Keratinocyte (primary cell): Measurements from ENCODE around the gene KCNMA1. TPM values are rescaled to one million over a fixed set of nuclear protein-coding genes. Genes with fewer than 3 reads are reported as not detected.

Experiments
- DNase-seq: peaks from one replicate; pipeline ENCODE4 v3.0.0-alpha.2; 2011; ENCODE audit warnings: low read depth, missing footprints, low spot score
- FAIRE-seq: peaks from 2 replicates; lab custom pipeline; 2011; peaks lifted over from hg19 to GRCh38; lab: Jason Lieb, UNC
- H2AFZ ChIP-seq: 2 replicates; pipeline ENCODE4 v1.6.0; 2012; ENCODE audit warnings: low read length, control low read depth, inconsistent platforms; ENCODE audit not compliant: control insufficient read depth
- H3K27ac ChIP-seq: 2 replicates; pipeline ENCODE4 v1.5.1; 2011; ENCODE audit warnings: low read length; ENCODE audit not compliant: control insufficient read depth, insufficient read depth
- H3K27me3 ChIP-seq: 3 replicates; pipeline ENCODE4 v1.6.0; 2011; ENCODE audit warnings: low read length; ENCODE audit not compliant: control insufficient read depth, insufficient read depth; ENCODE audit errors: extremely low read depth
- H3K36me3 ChIP-seq, 2 experiments: 2 replicates in 1 of 2; 3 replicates in 1 of 2; pipeline ENCODE4 v1.5.1; 2011; ENCODE audit warnings: low read length in 2 of 2, mild to moderate bottlenecking in 1 of 2; ENCODE audit not compliant: control insufficient read depth in 2 of 2, insufficient read depth in 2 of 2; ENCODE audit errors: extremely low read depth in 1 of 2
- H3K4me1 ChIP-seq: 3 replicates; pipeline ENCODE4 v1.5.1; 2011; ENCODE audit warnings: low read length; ENCODE audit not compliant: control insufficient read depth, insufficient read depth; ENCODE audit errors: extremely low read depth
- H3K4me2 ChIP-seq: 3 replicates; pipeline ENCODE4 v1.6.0; 2011; ENCODE audit warnings: low read depth, low read length; ENCODE audit not compliant: control insufficient read depth, insufficient read depth; ENCODE audit errors: extremely low read depth
- H3K4me3 ChIP-seq, 3 experiments: fragments of 200-600 bp in 1 of 3; sonication (generic) in 1 of 3; 2 replicates in 2 of 3; 3 replicates in 1 of 3; pipeline ENCODE4 v1.5.1; 2011 to 2016; ENCODE audit warnings: low read length in 3 of 3, mild to moderate bottlenecking in 3 of 3, control low read depth in 2 of 3, inconsistent platforms in 1 of 3, low read depth in 1 of 3, mixed read lengths in 1 of 3, mixed run types in 1 of 3, moderate library complexity in 1 of 3; ENCODE audit not compliant: control insufficient read depth in 2 of 3, insufficient read depth in 2 of 3; ENCODE audit errors: extremely low read depth in 1 of 3
- H3K79me2 ChIP-seq: 2 replicates; pipeline ENCODE4 v1.6.0; 2012; ENCODE audit warnings: low read length; ENCODE audit not compliant: control insufficient read depth, insufficient read depth
- H3K9ac ChIP-seq: 3 replicates; pipeline ENCODE4 v1.6.0; 2011; ENCODE audit warnings: low read length; ENCODE audit not compliant: control insufficient read depth, insufficient read depth; ENCODE audit errors: extremely low read depth
- H3K9me1 ChIP-seq: 3 replicates; pipeline ENCODE4 v1.6.0; 2011; ENCODE audit warnings: low read length; ENCODE audit not compliant: control insufficient read depth, insufficient read depth; ENCODE audit errors: extremely low read depth
- H3K9me3 ChIP-seq: 2 replicates; pipeline ENCODE4 v1.5.1; 2012; ENCODE audit warnings: low read depth, low read length; ENCODE audit not compliant: control insufficient read depth
- H4K20me1 ChIP-seq: 3 replicates; pipeline ENCODE4 v1.6.0; 2011; ENCODE audit warnings: low read length; ENCODE audit not compliant: control insufficient read depth, insufficient read depth; ENCODE audit errors: extremely low read depth
- CTCF ChIP-seq, 3 experiments: IDR thresholded peaks in 1 of 3; conservative IDR thresholded peaks in 1 of 3; optimal IDR thresholded peaks in 1 of 3; 2 replicates in 2 of 3; 3 replicates in 1 of 3; pipeline versions ENCODE3 to v1.5.1; 2011; ENCODE audit warnings: low read length in 3 of 3, mild to moderate bottlenecking in 3 of 3, moderate library complexity in 2 of 3, control low read depth in 1 of 3, inconsistent platforms in 1 of 3; ENCODE audit not compliant: insufficient read depth in 2 of 3; ENCODE audit errors: extremely low read depth in 1 of 3
- EZH2 ChIP-seq: IDR thresholded peaks from one replicate; pipeline ENCODE4 v1.6.1; 2012; ENCODE audit warnings: inconsistent platforms, mild to moderate bottlenecking, low read length, moderate library complexity
- dilution Hi-C: fragments of 300-500 bp; cut with MboI; formaldehyde crosslinking; loops from one replicate; pipeline ENCODE4 v1.7.0; 2020; ENCODE audit warnings: low sequenced_read_pairs; ENCODE audit not compliant: extremely low pct_ligation_motif_present
- polyA plus RNA-seq, 5 experiments: library from polyadenylated mRNA; depleted of rRNA in 3 of 5; stranded (reverse) in 3 of 5; stranded (forward) in 1 of 5; unstranded in 1 of 5; fragments of >200 nt; gene quantifications; 1 replicate in 1 of 5; 2 replicates in 3 of 5; 3 replicates in 1 of 5; pipeline versions ENCODE4 v1.2.1 to v1.2.3, GENCODE V29; 2011 to 2012; ENCODE audit warnings: missing spikeins in 2 of 5, low read depth in 1 of 5, low replicate concordance in 1 of 5

Gene KCNMA1
- polyA plus RNA-seq, 1 donor (not counting 4 experiments of a cell fraction or from before 2014, with no cell fraction given) = 6.3 TPM

- H3K27me3 ChIP-seq = no peaks in the 10 kb centered on the region
- no peaks in the 10 kb centered on the region for H4K20me1 ChIP-seq
- H3K27ac ChIP-seq = no peak overlapping the region
- H3K36me3 ChIP-seq = no peaks in the 10 kb centered on the region
- dilution Hi-C loops = no loop called here
- H3K79me2 ChIP-seq = no peaks in the 10 kb centered on the region
- DNase-seq = no peak
- no peak overlapping the region for H3K4me2 ChIP-seq
- no peak overlapping the region for H3K9ac ChIP-seq
- FAIRE-seq = no peak
- H2AFZ ChIP-seq = no peak overlapping the region
- H3K9me1 ChIP-seq = no peaks in the 10 kb centered on the region
- H3K9me3 ChIP-seq = no peaks in the 10 kb centered on the region
- H3K4me1 ChIP-seq = peaks cover 20% of the 10 kb centered on the region
- TF ChIP-seq CTCF (optimal IDR thresholded peaks at IDR 0.05 in 1 of 3, IDR thresholded peaks at IDR 0.05 in 1 of 3, conservative IDR thresholded peaks at IDR 0.05 in 1 of 3; ENCODE audit: extremely low read depth in 1 of 3, insufficient read depth in 2 of 3, low read length in 3 of 3) (no peak), EZH2 (no peak)
- no peak overlapping the region for H3K4me3 ChIP-seq
These were observed 48.7 kb downstream of the KCNMA1 start for GRCh38 chr10:77588886-77589285.

GRCh38 chr10:77587416-77587790, 50.2 kb downstream of the KCNMA1 start:
- no peak overlapping the region for H3K4me2 ChIP-seq
- H3K9me3 ChIP-seq = no peaks in the 10 kb centered on the region
- no peak overlapping the region for H3K9ac ChIP-seq
- FAIRE-seq (no peak), DNase-seq (no peak)
- H3K4me3 ChIP-seq = no peak overlapping the region
- no peaks in the 10 kb centered on the region for H3K36me3 ChIP-seq
- no peaks in the 10 kb centered on the region for H3K79me2 ChIP-seq
- H3K27ac ChIP-seq = no peak overlapping the region
- TF ChIP-seq CTCF (optimal IDR thresholded peaks at IDR 0.05 in 1 of 3, IDR thresholded peaks at IDR 0.05 in 1 of 3, conservative IDR thresholded peaks at IDR 0.05 in 1 of 3; ENCODE audit: extremely low read depth in 1 of 3, insufficient read depth in 2 of 3, low read length in 3 of 3) = no peak
- no peak for TF ChIP-seq EZH2
- no peaks in the 10 kb centered on the region for H3K27me3 ChIP-seq
- dilution Hi-C loops = no loop called here
- H3K4me1 ChIP-seq = peaks cover 21% of the 10 kb centered on the region
- H2AFZ ChIP-seq = no peak overlapping the region
- no peaks in the 10 kb centered on the region for H3K9me1 ChIP-seq
- no peaks in the 10 kb centered on the region for H4K20me1 ChIP-seq
